GM18505 (cell line): Measurements from ENCODE around the gene TSPAN18.

Experiments
- ATAC-seq: cut with Tn5 transposase; IDR thresholded peaks from one replicate; pipeline ENCODE4 v1.9.1; 2021; ENCODE audit not compliant: unreplicated experiment
- POLR2A ChIP-seq: IDR thresholded peaks from 4 replicates; pipeline ENCODE4 v1.6.1; 2011; ENCODE audit warnings: borderline replicate concordance; ENCODE audit not compliant: insufficient read depth, insufficient read length; ENCODE audit errors: extremely low read depth

The TSPAN18 gene

GRCh38 chr11:44785856-44786607 lies 59.3 kb downstream of the TSPAN18 start:
- no peak for ATAC-seq
- no peak for TF ChIP-seq POLR2A

GRCh38 chr11:44787070-44787469 lies 60.3 kb downstream of the TSPAN18 start:
- TF ChIP-seq POLR2A = no peak

GRCh38 chr11:44787981-44788380 lies 61.2 kb downstream of the TSPAN18 start:
- no peak for TF ChIP-seq POLR2A
- ATAC-seq = no peak

More at GRCh38 chr11:44787070-44787469, 60.3 kb downstream of the TSPAN18 start:
- no peak for ATAC-seq

- TF ChIP-seq POLR2A = no peak
- no peak for ATAC-seq
These were observed 61.9 kb downstream of the TSPAN18 start for GRCh38 chr11:44788536-44789261.

GRCh38 chr11:44789496-44789895 lies 62.7 kb downstream of the TSPAN18 start:
- ATAC-seq = no peak

GRCh38 chr11:44790211-44790610 lies 63.4 kb downstream of the TSPAN18 start:
- ATAC-seq = no peak
- no peak for TF ChIP-seq POLR2A

More at GRCh38 chr11:44789496-44789895, 62.7 kb downstream of the TSPAN18 start:
- TF ChIP-seq POLR2A = no peak

GRCh38 chr11:44791316-44791925 lies 64.7 kb downstream of the TSPAN18 start:
- TF ChIP-seq POLR2A = no peak
- no peak for ATAC-seq

- TF ChIP-seq POLR2A = no peak
- ATAC-seq = no peak
These were observed 65.4 kb downstream of the TSPAN18 start for GRCh38 chr11:44792171-44792570.

- no peak for ATAC-seq
- no peak for TF ChIP-seq POLR2A
These were observed 66.8 kb downstream of the TSPAN18 start for GRCh38 chr11:44793350-44794090.

- ATAC-seq = no peak
- no peak for TF ChIP-seq POLR2A
These were observed 69.2 kb downstream of the TSPAN18 start for GRCh38 chr11:44795803-44796535.

- TF ChIP-seq POLR2A = no peak
- ATAC-seq = no peak
These were observed 70.3 kb downstream of the TSPAN18 start for GRCh38 chr11:44797051-44797450.

GRCh38 chr11:44797886-44798606 lies 71.3 kb downstream of the TSPAN18 start:
- no peak for ATAC-seq
- TF ChIP-seq POLR2A = no peak
